GM12878 (cell line): ENCODE data around the gene ZMIZ1. TPM values are rescaled to one million over a fixed set of nuclear protein-coding genes. Genes with fewer than 3 reads are reported as not detected.

Experiments
- ATAC-seq: fragments of 200-7000 bp; cut with Tn5 transposase; 3 replicates; pipeline ENCODE4 v1.9.1; 2020; ENCODE audit warnings: mild to moderate bottlenecking, moderate library complexity
- BruUV-seq: library from RNA; stranded (reverse); fragments of 400-500 nt; replicated peaks from 2 replicates; lab custom pipeline; 2021; lab: Mats Ljungman, UMichigan
- CTCF ChIA-PET: fragments of 300-600 bp; sonication (Branson Sonifier 250); formaldehyde crosslinking; extraction: SDS; loops from one replicate; lab custom pipeline; 2021; ENCODE audit warnings: inconsistent platforms; lab: Yijun Ruan, JAX
- POLR2A ChIA-PET: fragments of 350-600 bp; formaldehyde crosslinking; extraction: SDS; loops from one replicate; lab custom pipeline; 2021; ENCODE audit warnings: inconsistent platforms; lab: Charles Lee
- RAD21 ChIA-PET: fragments of 300-600 bp; sonication (Branson Sonifier 250); formaldehyde crosslinking; loops from one replicate; lab custom pipeline; 2023; ENCODE audit warnings: antibody characterized with exemption; ENCODE audit not compliant: unreplicated experiment; lab: Charles Lee
- SMC1A ChIA-PET: fragments of 300-600 bp; sonication (Branson Sonifier 250); formaldehyde crosslinking; loops from one replicate; lab custom pipeline; 2023; ENCODE audit not compliant: unreplicated experiment, uncharacterized antibody; lab: Charles Lee
- DNase-seq: peaks from one replicate; pipeline ENCODE4 v3.0.0-alpha.2; 2011; ENCODE audit warnings: low read depth, low spot score
- FAIRE-seq: peaks from 3 replicates; lab custom pipeline; 2011; peaks lifted over from hg19 to GRCh38; lab: Jason Lieb, UNC
- H2AFZ ChIP-seq: 2 replicates; pipeline ENCODE4 v1.6.0; 2011; ENCODE audit warnings: low read depth, low read length, control low read depth; ENCODE audit not compliant: control insufficient read depth
- H3K27ac ChIP-seq: 2 replicates; pipeline ENCODE4 v1.5.1; 2011; ENCODE audit warnings: control low read depth; ENCODE audit not compliant: control insufficient read depth, insufficient read depth
- H3K27me3 ChIP-seq, 2 experiments: replicated peaks in 1 of 2; 2 replicates each; pipeline versions ENCODE4 v1.6.0 to v1.6.1; 2011; ENCODE audit warnings: low read length in 1 of 2; ENCODE audit not compliant: control insufficient read depth in 2 of 2, insufficient read depth in 2 of 2
- H3K36me3 ChIP-seq, 2 experiments: 2 replicates each; pipeline ENCODE4 v1.5.1; 2011; ENCODE audit warnings: low read length in 1 of 2; ENCODE audit not compliant: control insufficient read depth in 2 of 2, insufficient read depth in 2 of 2
- H3K4me1 ChIP-seq: 2 replicates; pipeline ENCODE4 v1.6.1; 2011; ENCODE audit warnings: mild to moderate bottlenecking, low read length, moderate library complexity, mixed read lengths; ENCODE audit not compliant: control insufficient read depth, insufficient read depth
- H3K4me2 ChIP-seq: 2 replicates; pipeline ENCODE4 v1.6.0; 2011; ENCODE audit warnings: control low read depth; ENCODE audit not compliant: control insufficient read depth, insufficient read depth
- H3K4me3 ChIP-seq: fragments of 200-600 bp; sonication (generic); 2 replicates; pipeline ENCODE4 v1.5.1; 2016
- H3K79me2 ChIP-seq: 2 replicates; pipeline ENCODE4 v1.6.0; 2011; ENCODE audit warnings: low read length; ENCODE audit not compliant: control insufficient read depth, insufficient read depth
- H3K9ac ChIP-seq: 2 replicates; pipeline ENCODE4 v1.8.0; 2011; ENCODE audit warnings: low read length, control low read depth, mixed read lengths; ENCODE audit not compliant: control insufficient read depth, insufficient read depth
- H3K9me3 ChIP-seq: replicated peaks from 3 replicates; pipeline ENCODE4 v1.5.1; 2011; ENCODE audit warnings: mild to moderate bottlenecking, low read length; ENCODE audit not compliant: control insufficient read depth, insufficient read depth
- H4K20me1 ChIP-seq: 2 replicates; pipeline ENCODE4 v1.6.0; 2011; ENCODE audit not compliant: control insufficient read depth, insufficient read depth
- BACH1 ChIP-seq: fragments of 450-650 bp; IDR thresholded peaks from 2 replicates; pipeline ENCODE4 v1.6.1; 2017; ENCODE audit warnings: mild to moderate bottlenecking, borderline replicate concordance
- CHD4 ChIP-seq: fragments of 200-600 bp; sonication (generic); IDR thresholded peaks from 2 replicates; pipeline ENCODE4 v1.6.1; 2016; ENCODE audit warnings: mild to moderate bottlenecking
- CREB1 ChIP-seq: IDR thresholded peaks from 2 replicates; pipeline ENCODE4 v1.6.1; 2012; ENCODE audit warnings: low read depth, mild to moderate bottlenecking, inconsistent platforms
- FOXK2 ChIP-seq: fragments of 450-650 bp; IDR thresholded peaks from 2 replicates; pipeline ENCODE4 v1.6.1; 2017; ENCODE audit warnings: mild to moderate bottlenecking, moderate library complexity
- FOXM1 ChIP-seq: IDR thresholded peaks from 2 replicates; pipeline ENCODE4 v1.6.1; 2012; ENCODE audit warnings: low read depth, mild to moderate bottlenecking, inconsistent platforms, low read length, moderate library complexity
- IRF4 ChIP-seq: IDR thresholded peaks from 2 replicates; pipeline ENCODE4 v1.6.1; 2011; ENCODE audit warnings: low read depth, low read length
- KAT2A ChIP-seq: conservative IDR thresholded peaks from 2 replicates; pipeline ENCODE4 v1.6.1; 2011; ENCODE audit warnings: low read depth, low read length; ENCODE audit not compliant: control insufficient read depth
- LARP7 ChIP-seq: fragments of 450-650 bp; IDR thresholded peaks from 2 replicates; pipeline ENCODE4 v1.6.1; 2017; ENCODE audit warnings: mild to moderate bottlenecking
- NRF1 ChIP-seq: conservative IDR thresholded peaks from 2 replicates; pipeline ENCODE4 v1.6.1; 2011; ENCODE audit warnings: mild to moderate bottlenecking, low read depth, low read length, improper control_type of control experiment
- POLR2AphosphoS5 ChIP-seq: IDR thresholded peaks from 2 replicates; pipeline ENCODE4 v1.6.1; 2011; ENCODE audit warnings: mild to moderate bottlenecking, low read length, inconsistent platforms
- RB1 ChIP-seq: fragments of 450-650 bp; formaldehyde crosslinking; IDR thresholded peaks from 2 replicates; pipeline ENCODE4 v1.6.1; 2017; ENCODE audit warnings: mild to moderate bottlenecking, borderline replicate concordance
- RFX5 ChIP-seq: IDR thresholded peaks from 2 replicates; pipeline ENCODE4 v1.6.1; 2011; ENCODE audit warnings: low read depth, low read length, improper control_type of control experiment
- RUNX3 ChIP-seq: IDR thresholded peaks from 2 replicates; pipeline ENCODE4 v1.6.1; 2012; ENCODE audit warnings: low read length, inconsistent platforms
- SMAD1 ChIP-seq: fragments of 450-650 bp; IDR thresholded peaks from 2 replicates; pipeline ENCODE4 v1.6.1; 2018; ENCODE audit warnings: mild to moderate bottlenecking, low read depth; ENCODE audit not compliant: partially characterized antibody
- SMC3 ChIP-seq: IDR thresholded peaks from 2 replicates; pipeline ENCODE4 v1.6.1; 2011; ENCODE audit warnings: low read length, improper control_type of control experiment, borderline replicate concordance
- WGBS: methylation state at CpG from one replicate; pipeline ENCODE4 v1.1.6; 2016; ENCODE audit warnings: low lambda C conversion rate; ENCODE audit not compliant: insufficient replicate concordance, insufficient coverage; ENCODE audit errors: missing lambda C conversion rate; 5-methylcytosine and 5-hydroxymethylcytosine counted together
- in situ Hi-C: fragments of 300-500 bp; cut with MboI; formaldehyde crosslinking; loops from 9 replicates; pipeline ENCODE4 v1.14.3; 2018; ENCODE audit warnings: mixed read lengths
- intact Hi-C: fragments of 100-400 bp; cut with micrococcal nuclease; formaldehyde crosslinking; loops from one replicate; pipeline ENCODE4 v1.14.2; 2022; ENCODE audit not compliant: unreplicated experiment
- polyA plus RNA-seq, 11 experiments: library from polyadenylated mRNA; depleted of rRNA in 4 of 11; unstranded in 6 of 11; stranded (reverse) in 5 of 11; fragments of >200 nt; fragmentation: Nextera tagmentation in 4 of 11; fragmentation: Illumina TruSeq in 1 of 11; extraction: Ambion mirVana in 4 of 11; extraction: Trizol in 1 of 11; gene quantifications; 1 replicate in 1 of 11; 2 replicates in 10 of 11; pipeline versions ENCODE4 v1.2.1 to v1.2.3, GENCODE V29; 2011 to 2016; ENCODE audit warnings: inconsistent platforms in 2 of 11, missing spikeins in 2 of 11, low read depth in 1 of 11
- total RNA-seq, 4 experiments: library from RNA; depleted of rRNA in 3 of 4; stranded (reverse); fragments of >200 nt in 3 of 4; fragmentation: Illumina TruSeq in 1 of 4; extraction: Trizol in 1 of 4; gene quantifications; 2 replicates each; pipeline versions ENCODE4 v1.2.1 to v1.2.3, GENCODE V29; 2013 to 2021
- TF ChIP-seq, protein P1 (sequence below): fragments of 450-650 bp; formaldehyde crosslinking; IDR thresholded peaks from 2 replicates; pipeline ENCODE4 v1.4.0; 2022; ENCODE audit warnings: mild to moderate bottlenecking, moderate library complexity
- TF ChIP-seq, protein P2 (sequence below): IDR thresholded peaks from 2 replicates; pipeline ENCODE4 v1.6.1; 2011; ENCODE audit warnings: low read depth, low read length, improper control_type of control experiment, borderline replicate concordance
- TF ChIP-seq, protein P3 (sequence below): IDR thresholded peaks from 2 replicates; pipeline ENCODE4 v1.6.1; 2012; ENCODE audit warnings: low read length, inconsistent platforms
- TF ChIP-seq, protein P4 (sequence below): IDR thresholded peaks from 2 replicates; pipeline ENCODE4 v1.6.1; 2011; ENCODE audit warnings: borderline replicate concordance, low read depth, mild to moderate bottlenecking, moderate library complexity, low read length; ENCODE audit not compliant: insufficient read depth, poor library complexity, severe bottlenecking

ZMIZ1 gene
- total and polyA plus RNA-seq, 10 of the 15 experiments (the other 5 are each of a cell fraction or from before 2014, with no cell fraction given), result 3.1 to 82.3 (median 14.9) TPM

DNA sequence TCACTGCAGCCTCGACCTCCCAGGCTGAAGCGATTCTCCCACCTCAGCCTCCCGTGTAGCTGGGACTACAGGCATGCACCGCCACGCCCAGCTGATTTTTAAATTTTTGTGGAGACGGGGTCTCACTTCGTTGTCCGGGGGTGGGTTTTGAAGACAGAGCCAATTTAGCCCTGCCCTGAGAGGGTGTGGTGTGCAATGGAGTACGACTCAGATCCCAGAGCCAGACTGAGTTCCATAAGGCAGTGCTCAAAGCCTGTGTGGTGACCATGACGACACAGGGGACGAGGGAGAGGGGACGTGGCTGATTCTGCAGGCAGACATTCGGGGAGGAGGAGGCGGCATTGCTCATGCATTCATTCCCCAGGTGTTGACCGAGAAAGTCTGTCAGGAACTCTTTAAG lies 72.1 kb downstream of the ZMIZ1 start:
- no peaks in the 10 kb centered on the region for H3K79me2 ChIP-seq
- no peak overlapping the region for H3K4me3 ChIP-seq
- no peak overlapping the region for H3K9ac ChIP-seq
- DNase-seq (no peak), ATAC-seq (no peak), FAIRE-seq (no peak)
- in situ Hi-C loops, result no loop called here
- H3K4me2 ChIP-seq, result no peak overlapping the region
- POLR2A ChIA-PET, result no interaction called here
- BruUV-seq, result no TSS peak
- H2AFZ ChIP-seq, result no peak overlapping the region
- H3K9me3 ChIP-seq, result no peaks in the 10 kb centered on the region
- SMC1A ChIA-PET, result no interaction called here
- no peaks in the 10 kb centered on the region for H4K20me1 ChIP-seq
- WGBS, result 25% methylated on average over 15 of the region's 15 CpGs
- RAD21 ChIA-PET, result no interaction called here
- intact Hi-C loops, result no loop called here
- peaks cover 25% of the 10 kb centered on the region for H3K4me1 ChIP-seq
- CTCF ChIA-PET, result no interaction called here
- H3K27ac ChIP-seq, result no peak overlapping the region
- no peaks in the 10 kb centered on the region for H3K27me3 ChIP-seq
- H3K36me3 ChIP-seq, result no peaks in the 10 kb centered on the region
- TF ChIP-seq CHD4 (no peak), FOXM1 (no peak), FOXK2 (no peak), POLR2AphosphoS5 (no peak), NRF1 (no peak), LARP7 (no peak), RUNX3 (no peak), IRF4 (no peak), RB1 (no peak), SMAD1 (no peak), CREB1 (no peak), SMC3 (no peak), BACH1 (no peak), RFX5 (no peak), KAT2A (no peak)
- TF ChIP-seq, protein P1, sequence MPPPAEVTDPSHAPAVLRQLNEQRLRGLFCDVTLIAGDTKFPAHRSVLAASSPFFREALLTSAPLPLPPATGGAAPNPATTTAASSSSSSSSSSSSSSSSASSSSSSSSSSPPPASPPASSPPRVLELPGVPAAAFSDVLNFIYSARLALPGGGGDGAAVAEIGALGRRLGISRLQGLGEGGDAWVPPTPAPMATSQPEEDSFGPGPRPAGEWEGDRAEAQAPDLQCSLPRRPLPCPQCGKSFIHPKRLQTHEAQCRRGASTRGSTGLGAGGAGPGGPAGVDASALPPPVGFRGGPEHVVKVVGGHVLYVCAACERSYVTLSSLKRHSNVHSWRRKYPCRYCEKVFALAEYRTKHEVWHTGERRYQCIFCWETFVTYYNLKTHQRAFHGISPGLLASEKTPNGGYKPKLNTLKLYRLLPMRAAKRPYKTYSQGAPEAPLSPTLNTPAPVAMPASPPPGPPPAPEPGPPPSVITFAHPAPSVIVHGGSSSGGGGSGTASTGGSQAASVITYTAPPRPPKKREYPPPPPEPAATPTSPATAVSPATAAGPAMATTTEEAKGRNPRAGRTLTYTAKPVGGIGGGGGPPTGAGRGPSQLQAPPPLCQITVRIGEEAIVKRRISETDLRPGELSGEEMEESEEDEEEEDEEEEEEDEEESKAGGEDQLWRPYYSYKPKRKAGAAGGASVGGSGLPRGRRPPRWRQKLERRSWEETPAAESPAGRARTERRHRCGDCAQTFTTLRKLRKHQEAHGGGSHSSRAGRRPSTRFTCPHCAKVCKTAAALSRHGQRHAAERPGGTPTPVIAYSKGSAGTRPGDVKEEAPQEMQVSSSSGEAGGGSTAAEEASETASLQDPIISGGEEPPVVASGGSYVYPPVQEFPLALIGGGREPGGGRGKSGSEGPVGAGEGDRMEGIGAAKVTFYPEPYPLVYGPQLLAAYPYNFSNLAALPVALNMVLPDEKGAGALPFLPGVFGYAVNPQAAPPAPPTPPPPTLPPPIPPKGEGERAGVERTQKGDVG (CRISPR knock-in tag), result no peak
- TF ChIP-seq, protein P2, sequence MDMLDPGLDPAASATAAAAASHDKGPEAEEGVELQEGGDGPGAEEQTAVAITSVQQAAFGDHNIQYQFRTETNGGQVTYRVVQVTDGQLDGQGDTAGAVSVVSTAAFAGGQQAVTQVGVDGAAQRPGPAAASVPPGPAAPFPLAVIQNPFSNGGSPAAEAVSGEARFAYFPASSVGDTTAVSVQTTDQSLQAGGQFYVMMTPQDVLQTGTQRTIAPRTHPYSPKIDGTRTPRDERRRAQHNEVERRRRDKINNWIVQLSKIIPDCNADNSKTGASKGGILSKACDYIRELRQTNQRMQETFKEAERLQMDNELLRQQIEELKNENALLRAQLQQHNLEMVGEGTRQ, result no peak
- TF ChIP-seq, protein P3, sequence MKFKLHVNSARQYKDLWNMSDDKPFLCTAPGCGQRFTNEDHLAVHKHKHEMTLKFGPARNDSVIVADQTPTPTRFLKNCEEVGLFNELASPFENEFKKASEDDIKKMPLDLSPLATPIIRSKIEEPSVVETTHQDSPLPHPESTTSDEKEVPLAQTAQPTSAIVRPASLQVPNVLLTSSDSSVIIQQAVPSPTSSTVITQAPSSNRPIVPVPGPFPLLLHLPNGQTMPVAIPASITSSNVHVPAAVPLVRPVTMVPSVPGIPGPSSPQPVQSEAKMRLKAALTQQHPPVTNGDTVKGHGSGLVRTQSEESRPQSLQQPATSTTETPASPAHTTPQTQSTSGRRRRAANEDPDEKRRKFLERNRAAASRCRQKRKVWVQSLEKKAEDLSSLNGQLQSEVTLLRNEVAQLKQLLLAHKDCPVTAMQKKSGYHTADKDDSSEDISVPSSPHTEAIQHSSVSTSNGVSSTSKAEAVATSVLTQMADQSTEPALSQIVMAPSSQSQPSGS, result no peak
- TF ChIP-seq, protein P4, sequence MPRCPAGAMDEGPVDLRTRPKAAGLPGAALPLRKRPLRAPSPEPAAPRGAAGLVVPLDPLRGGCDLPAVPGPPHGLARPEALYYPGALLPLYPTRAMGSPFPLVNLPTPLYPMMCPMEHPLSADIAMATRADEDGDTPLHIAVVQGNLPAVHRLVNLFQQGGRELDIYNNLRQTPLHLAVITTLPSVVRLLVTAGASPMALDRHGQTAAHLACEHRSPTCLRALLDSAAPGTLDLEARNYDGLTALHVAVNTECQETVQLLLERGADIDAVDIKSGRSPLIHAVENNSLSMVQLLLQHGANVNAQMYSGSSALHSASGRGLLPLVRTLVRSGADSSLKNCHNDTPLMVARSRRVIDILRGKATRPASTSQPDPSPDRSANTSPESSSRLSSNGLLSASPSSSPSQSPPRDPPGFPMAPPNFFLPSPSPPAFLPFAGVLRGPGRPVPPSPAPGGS, result no peak
